Esophagus mucosa (tissue), 1 donor: ENCODE results near the gene TRMT11. TPM values are rescaled to one million over a fixed set of nuclear protein-coding genes. Genes with fewer than 3 reads are reported as not detected.
A peak's percentile ranks its signal among the peaks of the same experiment; 100 is the strongest.
"Not testable (repeated sequence)": the region's sequence is repeated elsewhere in the genome, so short reads cannot be mapped to it uniquely, and the experiment has no call there.

Source experiments
- ATAC-seq: fragments of 200-7000 bp; cut with Tn5 transposase; one replicate; pipeline ENCODE4 v1.9.1; 2020
- total RNA-seq: library from RNA; stranded (reverse); gene quantifications from one replicate; pipeline ENCODE4 v1.2.4, GENCODE V29; 2023
- donor health status: DM: yes; HTN: yes; CAD: no.

The TRMT11 gene
- total RNA-seq, 1 donor from 2014 or later = 11.0 TPM

- ATAC-seq = peak; percentile 94
Measured at GRCh38 chr6:125956506-125957390, 29.6 kb upstream of the TRMT11 start, which contains the start of gene HINT3. TSS of gene HINT3 (plus strand) at chr6:125956770. CDS start at chr6:125956978, 208 bp downstream.

DNA sequence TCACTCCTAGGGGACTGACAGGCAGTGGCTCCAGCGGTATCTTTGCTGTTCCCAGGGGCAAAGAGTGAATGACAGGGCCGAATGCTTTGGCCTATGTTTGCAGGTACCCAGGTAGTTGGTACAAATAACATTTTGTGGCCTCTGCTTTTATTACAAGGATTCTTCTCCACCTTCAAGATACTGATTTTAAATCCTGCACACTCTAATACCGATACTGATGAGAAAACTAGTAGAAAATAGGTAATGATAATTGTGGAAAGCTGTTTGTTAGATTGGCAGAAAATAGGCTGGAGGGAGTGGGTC, 29.0 kb upstream of the TRMT11 start:
- ATAC-seq = no peak

- ATAC-seq = peak; percentile 63
Measured at GRCh38 chr6:125957845-125958244, 28.5 kb upstream of the TRMT11 start.

- no peak for ATAC-seq
Measured at GRCh38 chr6:125959041-125959440, 27.3 kb upstream of the TRMT11 start.

DNA sequence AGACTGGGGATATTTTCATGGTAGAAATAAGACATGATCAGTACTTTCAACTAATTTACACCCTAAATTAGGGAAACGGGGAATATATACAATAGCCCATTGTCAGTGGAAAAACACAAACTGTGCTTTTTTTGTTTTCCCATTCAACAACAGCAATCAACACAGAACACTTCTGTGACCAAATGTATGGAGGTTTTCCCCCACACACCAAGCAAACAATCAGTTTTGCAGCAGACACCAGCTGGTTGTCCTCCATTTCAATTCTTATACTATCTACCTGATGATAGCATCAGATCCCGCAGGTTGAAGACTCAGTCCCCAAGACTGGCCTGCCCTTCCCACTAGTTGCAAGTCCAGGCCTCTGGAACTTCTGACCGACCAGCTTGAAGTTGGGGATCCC, 25.2 kb upstream of the TRMT11 start:
- no peak for ATAC-seq

DNA sequence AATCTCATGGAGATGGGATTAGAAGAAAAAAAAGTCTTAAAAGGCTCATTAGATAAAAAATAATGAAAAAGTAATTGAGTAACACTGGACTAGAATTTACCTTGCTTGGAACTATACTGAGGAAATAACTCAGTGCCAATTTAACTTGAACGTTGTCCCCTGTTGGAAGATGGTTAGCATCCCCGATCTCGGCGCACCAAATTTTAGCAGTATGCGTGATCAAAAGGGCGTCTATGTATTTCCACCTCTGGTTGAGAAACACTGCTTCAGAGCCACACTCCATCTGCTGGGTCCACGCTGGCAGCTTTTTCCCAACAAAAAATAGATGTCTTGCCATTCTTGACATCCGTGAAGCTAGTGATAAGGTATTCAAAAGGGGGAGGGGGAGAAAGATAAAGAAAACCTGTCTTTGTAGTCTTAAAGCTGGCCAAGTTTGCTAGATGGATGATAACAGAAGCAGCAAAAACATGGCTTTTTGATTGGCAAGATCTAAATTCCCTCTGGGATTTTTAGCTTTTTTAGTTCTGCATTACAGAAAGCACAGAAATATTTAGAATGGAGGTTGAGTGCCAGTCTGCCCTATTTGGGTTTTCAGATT, 23.3 kb upstream of the TRMT11 start:
- ATAC-seq = no peak

- no peak for ATAC-seq
Measured at GRCh38 chr6:125963817-125964216, 22.5 kb upstream of the TRMT11 start.

GRCh38 chr6:125966569-125966968, 19.8 kb upstream of the TRMT11 start:
- no peak for ATAC-seq

- ATAC-seq = no peak
Measured at GRCh38 chr6:125968493-125968892, 17.8 kb upstream of the TRMT11 start.

- ATAC-seq = no peak
Measured at GRCh38 chr6:125970760-125971159, 15.6 kb upstream of the TRMT11 start.

- ATAC-seq = not testable (repeated sequence)
Measured at GRCh38 chr6:125972478-125972877, 13.9 kb upstream of the TRMT11 start.

DNA sequence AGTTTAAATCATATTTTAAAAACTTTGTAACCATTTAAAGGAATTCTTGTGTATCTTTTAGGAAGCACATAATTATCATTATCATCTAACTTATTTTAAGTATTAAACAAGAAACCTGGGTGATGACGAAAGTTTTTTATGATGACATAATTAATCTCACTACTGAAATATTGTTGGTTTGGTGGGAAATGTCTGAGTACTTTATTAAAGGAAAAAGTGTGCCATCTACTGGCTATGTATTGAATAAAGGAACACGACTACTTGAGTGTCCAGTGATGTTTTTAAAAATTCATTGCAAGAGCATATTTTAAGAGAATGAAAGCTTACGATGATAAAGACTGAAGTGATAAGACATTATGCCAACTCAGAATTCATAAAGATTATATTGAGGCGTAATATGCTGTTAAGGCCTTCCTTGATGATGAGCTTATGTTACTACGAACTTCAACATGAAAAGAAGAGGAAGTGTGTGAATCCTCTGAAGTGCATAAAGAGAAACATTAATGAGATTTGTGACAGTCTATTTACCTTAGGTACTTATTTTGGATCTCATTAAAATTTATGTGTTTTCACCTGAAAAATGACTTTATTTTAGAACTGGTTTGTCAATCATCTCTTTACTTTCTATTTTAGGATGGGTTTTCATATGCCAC, 12.0 kb upstream of the TRMT11 start:
- ATAC-seq = peak; percentile 53

- ATAC-seq = no peak
Measured at GRCh38 chr6:125979101-125979500, 7.2 kb upstream of the TRMT11 start.

- no peak for ATAC-seq
Measured at GRCh38 chr6:125981571-125982185, 4.7 kb upstream of the TRMT11 start.

- ATAC-seq = no peak
Measured at GRCh38 chr6:125983246-125983945, 2.9 kb upstream of the TRMT11 start.

- ATAC-seq = no peak
Measured at GRCh38 chr6:125984311-125984710, 2.0 kb upstream of the TRMT11 start.

GRCh38 chr6:125985522-125985921, 818 bp upstream of the TRMT11 start:
- ATAC-seq = no peak

- no peak for ATAC-seq
Measured at GRCh38 chr6:125985979-125986300, 400 bp upstream of the TRMT11 start.

GRCh38 chr6:125987026-125987617, 782 bp downstream of the TRMT11 start:
- no peak for ATAC-seq

GRCh38 chr6:125988280-125988679, 1.9 kb downstream of the TRMT11 start:
- ATAC-seq = no peak

DNA sequence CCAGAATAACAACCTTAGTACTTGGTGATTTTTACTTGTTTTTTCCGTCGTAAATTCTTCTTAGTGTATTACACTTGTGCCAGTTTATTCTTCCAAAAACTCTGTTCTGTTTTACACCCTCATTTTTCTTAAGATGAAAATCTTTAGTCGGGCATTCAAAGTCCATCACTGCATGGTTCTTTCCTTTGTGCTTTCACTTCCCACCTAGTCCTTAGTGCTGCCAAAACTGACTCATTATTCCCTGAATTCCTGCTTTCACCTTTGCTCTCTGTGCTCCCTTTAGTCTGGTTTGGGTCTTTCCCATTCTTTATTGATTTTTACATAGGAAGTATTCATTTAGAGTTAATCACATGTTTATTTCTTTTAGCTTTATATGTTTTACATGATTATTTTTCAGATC, 3.3 kb downstream of the TRMT11 start:
- no peak for ATAC-seq

DNA sequence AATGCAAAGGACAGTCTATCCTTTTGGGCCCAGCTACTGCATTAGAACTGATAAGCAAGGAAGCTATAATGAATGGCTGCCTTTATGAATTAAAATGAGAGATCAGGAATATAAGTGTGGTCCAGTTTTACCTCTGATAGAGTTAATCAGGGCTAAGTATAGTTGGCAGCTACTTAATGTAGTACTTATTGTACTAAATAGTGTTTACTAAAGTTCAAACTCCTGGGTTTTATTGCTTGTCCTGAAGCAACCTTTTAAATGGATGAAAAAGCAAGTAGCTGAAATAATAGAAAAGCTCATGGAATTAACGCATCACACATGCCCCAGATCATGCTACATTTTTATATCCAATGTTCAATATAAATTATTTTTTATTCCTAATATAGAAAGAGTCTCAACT, 5.3 kb downstream of the TRMT11 start:
- ATAC-seq = no peak
